DOHH2 (cell line): ENCODE results near the gene COL23A1.

Experiments
- EZH2phosphoT487 ChIP-seq: fragments of 200-600 bp; sonication (generic); IDR thresholded peaks from 2 replicates; pipeline ENCODE4 v1.6.1; 2017; ENCODE audit warnings: borderline replicate concordance, mild to moderate bottlenecking, antibody characterized with exemption, low read length, moderate library complexity, mixed read lengths
- TF ChIP-seq, protein P1 (sequence below): fragments of 200-600 bp; sonication (generic); IDR thresholded peaks from one replicate; pipeline ENCODE4 v1.5.1; 2014; ENCODE audit warnings: antibody characterized with exemption, mild to moderate bottlenecking, low read depth, low read length; ENCODE audit not compliant: poor library complexity, severe bottlenecking

DNA sequence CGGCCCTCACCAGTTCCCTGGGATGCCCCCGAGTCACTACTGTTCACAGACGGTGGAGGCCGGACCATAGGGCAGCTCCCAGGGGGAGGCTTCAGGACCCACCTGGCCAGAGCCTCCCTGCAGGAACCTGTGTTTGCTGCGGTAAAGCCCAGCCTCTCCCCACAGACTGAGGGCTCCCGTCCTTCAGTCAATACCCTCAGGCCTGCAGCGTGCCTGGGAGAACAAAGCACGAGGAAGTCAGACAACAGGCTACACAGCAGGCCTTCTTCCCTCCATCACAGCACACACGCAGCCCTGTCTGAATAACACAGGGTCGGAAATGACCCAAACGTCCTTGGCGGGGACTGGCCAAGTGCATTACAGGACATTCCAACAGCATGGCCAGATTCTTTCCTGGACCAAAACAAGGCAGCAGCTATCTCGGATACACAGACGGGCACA lies 34.4 kb downstream of the COL23A1 start:
- TF ChIP-seq, protein P1, sequence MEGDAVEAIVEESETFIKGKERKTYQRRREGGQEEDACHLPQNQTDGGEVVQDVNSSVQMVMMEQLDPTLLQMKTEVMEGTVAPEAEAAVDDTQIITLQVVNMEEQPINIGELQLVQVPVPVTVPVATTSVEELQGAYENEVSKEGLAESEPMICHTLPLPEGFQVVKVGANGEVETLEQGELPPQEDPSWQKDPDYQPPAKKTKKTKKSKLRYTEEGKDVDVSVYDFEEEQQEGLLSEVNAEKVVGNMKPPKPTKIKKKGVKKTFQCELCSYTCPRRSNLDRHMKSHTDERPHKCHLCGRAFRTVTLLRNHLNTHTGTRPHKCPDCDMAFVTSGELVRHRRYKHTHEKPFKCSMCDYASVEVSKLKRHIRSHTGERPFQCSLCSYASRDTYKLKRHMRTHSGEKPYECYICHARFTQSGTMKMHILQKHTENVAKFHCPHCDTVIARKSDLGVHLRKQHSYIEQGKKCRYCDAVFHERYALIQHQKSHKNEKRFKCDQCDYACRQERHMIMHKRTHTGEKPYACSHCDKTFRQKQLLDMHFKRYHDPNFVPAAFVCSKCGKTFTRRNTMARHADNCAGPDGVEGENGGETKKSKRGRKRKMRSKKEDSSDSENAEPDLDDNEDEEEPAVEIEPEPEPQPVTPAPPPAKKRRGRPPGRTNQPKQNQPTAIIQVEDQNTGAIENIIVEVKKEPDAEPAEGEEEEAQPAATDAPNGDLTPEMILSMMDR, result no peak
- TF ChIP-seq EZH2phosphoT487, result no peak
